GM18870 (cell line): ENCODE data around the gene PDCD1.
"Not testable (repeated sequence)": the region's sequence is repeated elsewhere in the genome, so short reads cannot be mapped to it uniquely, and the experiment has no call there.

ENCODE experiments used
- ATAC-seq: cut with Tn5 transposase; IDR thresholded peaks from one replicate; pipeline ENCODE4 v1.9.1; 2021; ENCODE audit warnings: moderate library complexity; ENCODE audit not compliant: unreplicated experiment

Gene PDCD1

DNA sequence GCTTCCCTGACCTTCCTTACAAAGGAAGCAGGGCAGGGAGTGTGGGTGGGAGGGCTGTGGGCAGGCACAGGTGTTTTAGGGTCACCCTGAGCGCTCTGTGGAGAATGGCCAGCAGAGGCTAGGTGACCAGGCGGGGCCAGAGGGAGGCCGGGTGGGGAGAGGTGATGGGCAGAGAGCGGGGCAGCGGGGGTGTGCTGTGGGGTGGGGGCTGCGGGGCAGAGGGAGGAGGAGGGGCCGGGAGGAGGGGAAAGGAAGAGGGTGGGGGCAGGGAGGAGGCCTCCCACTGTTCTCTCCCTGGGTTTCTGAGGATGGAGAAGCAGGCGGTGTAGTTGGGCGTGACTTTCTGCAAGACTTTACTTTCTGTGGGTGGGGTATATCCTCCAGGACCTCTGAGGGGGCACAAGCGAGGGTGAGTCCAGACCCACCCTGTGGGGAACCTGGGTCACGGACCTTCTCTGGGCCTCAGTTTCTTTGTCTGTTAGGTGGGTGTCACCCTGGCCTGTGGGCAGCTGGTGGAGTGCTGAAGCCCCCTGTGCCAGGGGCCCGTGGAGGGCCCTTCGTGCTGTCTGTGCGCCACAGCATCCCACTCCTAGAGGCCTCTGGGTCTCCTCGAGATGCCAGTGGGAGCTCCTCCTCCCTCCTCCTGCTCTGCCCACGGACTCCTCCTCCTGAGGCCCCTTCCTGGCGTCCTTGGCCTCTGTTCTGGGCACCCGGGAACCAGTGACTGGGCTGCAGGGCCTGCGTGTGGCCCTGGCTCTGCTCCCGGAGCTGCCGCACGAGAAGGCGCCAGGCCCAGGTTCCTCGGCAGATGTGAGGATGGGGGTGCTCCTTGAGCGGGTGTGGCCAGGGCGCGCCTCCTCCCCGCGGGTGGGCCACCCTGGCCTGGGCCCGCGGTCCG is 56.0 kb downstream of the PDCD1 start:
- ATAC-seq, result no peak

DNA sequence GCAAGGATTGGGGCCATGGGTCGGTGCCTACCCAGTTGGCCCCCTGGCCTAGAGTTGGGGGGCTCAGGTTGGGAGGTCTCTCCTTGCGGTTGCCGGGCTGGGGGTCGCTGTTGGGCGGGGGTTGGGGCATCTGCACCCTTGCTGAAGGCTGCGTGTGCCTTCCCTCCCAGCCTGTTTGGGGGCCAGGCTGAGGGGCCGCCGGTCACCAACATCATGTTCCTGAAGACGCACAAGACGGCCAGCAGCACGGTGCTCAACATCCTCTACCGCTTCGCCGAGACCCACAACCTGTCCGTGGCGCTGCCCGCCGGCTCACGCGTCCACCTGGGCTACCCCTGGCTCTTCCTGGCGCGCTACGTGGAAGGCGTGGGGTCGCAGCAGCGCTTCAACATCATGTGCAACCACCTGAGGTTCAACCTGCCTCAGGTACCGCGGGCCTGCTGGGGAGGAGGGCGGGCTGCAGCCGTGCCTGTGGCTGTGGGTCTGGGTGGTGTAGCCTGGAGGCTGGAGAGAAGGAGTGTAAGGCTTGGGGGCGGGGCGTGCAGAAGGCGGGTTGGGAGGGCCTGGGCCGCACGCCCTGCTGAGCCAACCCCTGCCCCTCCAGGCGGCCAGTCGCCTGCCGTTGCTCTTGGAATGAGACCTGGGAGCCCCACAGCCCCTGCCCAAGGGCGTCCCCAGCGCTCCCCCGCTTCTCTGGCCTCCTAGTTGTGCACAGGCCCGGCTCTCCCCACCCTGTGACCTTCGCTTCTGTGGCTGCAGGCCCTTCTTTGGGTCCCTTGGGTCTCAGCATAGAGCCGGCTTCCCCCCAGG is 56.9 kb downstream of the PDCD1 start:
- no peak for ATAC-seq

DNA sequence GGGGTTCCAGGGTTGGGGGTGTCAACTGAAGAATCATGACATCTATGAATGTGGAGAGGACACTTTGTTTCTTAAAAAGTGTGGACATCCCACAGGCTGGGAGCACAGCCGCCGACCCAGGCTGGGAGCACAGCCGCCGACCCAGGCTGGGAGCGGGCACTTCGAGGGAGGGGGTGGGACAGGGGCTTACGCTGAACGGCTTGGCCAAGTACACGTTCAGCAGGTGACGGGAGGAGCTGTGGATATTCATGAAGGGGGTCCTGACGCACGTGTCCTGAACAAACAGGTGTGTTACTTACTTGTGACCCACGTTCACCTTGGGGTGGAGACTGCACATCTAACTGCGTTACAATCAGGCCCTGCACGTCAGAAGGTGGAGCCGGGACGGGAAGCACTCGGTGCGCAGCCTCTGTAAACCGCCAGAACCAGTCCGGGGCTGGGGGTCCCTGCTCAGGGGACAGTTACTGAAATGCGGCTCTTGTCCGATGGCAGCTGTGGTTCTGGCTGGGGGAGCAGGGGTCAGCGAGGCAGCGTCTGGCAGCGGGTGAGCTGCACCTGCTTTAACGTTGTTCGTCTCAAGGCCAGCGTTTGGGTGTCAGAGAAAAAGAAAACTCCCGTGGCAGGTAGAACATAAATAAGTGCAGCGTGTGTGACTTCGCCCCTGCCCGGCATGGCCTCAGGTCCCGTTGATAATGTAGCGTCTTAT is 58.3 kb downstream of the PDCD1 start:
- ATAC-seq, result not testable (repeated sequence)
